Activated CD4-positive, alpha-beta T cell treated with anti-CD3 and anti-CD28 coated beads, Interleukin-10, Interleukin-2, amounts not matched to agents 100 ng/mL and 50 ng/mL, durations not matched to agents 16 hours and 8 hours (primary cell): ENCODE data around the gene MEIS2.

Source experiments
- DNase-seq: peaks from one replicate; pipeline ENCODE4 v3.0.0-alpha.2; 2020

MEIS2 gene

DNA sequence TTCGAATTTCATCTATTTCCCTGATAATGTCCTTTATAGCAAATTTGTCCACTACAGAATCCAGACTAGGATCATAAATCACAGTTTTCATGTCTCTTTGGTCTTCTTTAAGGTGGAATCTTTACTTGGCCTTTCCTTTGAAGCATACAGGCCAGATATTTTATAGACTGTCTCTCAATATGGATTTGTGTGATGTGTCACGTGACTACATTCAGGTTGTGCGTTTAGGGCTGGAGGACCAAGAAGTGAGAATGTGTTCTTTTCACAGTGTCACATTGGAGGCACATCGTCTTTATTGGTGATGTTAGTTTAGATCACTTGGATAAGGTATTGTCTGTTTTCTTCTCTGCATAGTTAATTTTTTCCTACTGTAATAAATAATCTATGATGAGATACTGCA lies 232.9 kb downstream of the MEIS2 start:
- no peak for DNase-seq

DNA sequence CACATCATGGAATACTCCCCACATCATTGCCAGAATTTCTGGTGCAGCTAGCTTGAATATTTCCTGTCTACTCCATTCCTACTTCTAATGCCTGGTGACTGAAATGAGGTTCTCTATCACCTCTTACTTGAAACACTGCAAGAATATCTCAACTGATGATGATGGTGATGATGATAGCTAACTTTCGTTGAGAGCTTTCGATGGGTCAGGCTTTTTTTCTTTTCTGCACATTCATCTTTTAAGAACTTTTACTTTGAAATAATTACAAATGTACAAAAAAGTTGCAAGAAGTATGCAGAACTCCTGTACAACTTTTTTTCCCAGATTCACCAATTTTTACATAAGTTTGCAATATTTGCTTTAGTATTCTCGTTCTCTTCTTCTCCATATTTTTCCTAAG lies 233.5 kb downstream of the MEIS2 start:
- no peak for DNase-seq

DNA sequence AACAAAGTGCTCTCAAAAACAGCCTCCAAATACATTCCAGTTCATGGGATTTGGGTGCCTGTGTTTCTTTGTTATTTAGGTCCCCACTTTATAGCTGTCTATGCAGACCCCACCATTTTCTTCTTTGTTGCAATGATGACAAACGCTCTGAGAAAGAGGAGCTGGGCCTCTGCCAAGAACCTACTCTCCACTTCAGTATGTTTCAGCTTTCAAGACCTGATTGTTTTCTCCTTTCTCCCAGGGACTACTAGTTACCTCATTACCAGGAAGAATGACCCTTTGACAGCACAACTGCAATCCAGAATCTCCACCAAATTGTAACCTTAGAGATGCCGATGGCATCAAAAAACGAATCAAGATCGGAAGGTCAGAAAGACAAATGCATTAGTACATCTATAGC lies 236.8 kb downstream of the MEIS2 start:
- no peak for DNase-seq

DNA sequence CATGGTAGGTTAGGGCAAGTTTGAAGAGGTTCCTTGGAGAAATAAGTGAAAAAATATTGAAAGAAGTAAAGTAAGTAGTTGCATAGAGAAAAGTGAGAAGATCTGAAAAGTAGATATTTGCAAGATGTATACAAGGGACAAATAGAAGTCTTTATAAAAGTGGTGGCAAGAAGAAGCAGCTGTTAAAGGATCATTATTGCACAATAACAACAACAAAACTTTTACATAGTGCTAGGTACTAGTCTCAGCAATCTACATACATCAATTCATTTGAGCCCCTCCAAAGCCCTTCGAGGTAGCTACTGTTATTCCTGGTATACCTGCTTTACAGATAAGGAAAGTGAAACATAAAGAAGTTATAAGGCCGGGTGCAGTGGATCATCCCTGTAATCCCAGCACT lies 239.6 kb downstream of the MEIS2 start:
- no peak for DNase-seq

DNA sequence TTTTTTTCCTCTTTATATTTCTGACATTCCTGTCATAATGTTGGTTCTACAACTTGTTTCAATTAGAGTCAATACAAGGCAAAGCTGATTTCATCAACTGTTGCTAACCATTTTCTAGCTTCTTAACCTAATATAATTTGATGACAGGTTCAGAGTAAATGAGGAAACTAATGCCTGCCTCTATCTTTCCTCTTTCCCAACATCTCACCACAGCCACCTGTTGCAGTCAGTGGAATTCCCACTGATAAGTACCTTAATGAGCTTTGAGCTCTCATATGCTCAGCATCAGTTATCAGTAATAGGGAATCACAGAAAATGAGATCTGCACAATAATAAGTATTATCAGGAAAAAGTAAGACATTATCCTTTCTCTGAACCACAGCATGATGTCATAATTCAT lies 241.9 kb downstream of the MEIS2 start:
- DNase-seq, result no peak

DNA sequence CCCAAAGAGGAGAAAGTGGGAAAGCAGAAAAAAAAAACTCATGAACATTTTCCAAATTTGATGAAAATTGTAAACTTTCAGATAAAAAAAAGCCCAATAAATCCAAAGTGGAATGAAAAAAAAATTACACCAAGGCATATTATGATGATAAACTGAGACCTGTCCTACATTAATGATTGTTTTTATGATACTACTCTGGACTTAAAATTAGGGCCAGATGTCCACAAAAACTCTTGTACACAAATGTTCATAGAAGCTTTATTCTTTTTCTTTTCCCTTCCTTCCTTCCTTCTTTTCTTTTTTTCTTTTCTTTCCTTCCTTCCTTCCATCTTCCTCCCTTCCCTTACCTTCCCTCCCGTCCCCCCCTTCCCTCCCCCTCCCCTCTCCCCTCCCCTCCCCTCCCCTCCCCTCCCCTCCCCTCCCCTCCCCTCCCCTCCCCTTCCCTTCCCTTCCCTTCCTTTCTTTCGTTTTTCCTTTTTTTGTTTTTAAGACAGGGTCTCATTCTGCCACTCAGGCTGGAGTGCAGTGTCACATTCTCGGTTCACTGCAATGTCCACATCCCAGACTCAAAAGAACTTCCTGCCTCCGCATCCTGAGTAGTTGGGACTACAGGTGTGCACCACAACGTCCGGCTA lies 243.9 kb downstream of the MEIS2 start:
- no peak for DNase-seq

DNA sequence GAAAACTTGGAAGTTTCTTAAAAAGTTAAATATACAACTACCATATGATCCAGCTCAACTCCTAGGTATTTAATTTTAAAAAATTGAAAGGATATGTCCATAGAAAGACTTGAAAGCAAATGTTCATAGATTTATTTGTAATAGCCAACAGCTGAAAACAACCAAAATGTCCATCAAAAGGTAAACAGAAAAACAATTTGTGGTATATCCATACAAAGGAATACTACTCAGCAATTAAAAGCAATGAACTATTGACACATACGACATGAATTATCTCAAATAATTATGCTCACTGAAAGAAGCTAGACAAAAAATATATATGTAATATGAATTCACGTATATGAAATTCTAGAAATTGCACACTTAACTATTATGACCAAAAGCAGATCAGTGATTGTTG lies 249.5 kb downstream of the MEIS2 start:
- DNase-seq, result no peak

DNA sequence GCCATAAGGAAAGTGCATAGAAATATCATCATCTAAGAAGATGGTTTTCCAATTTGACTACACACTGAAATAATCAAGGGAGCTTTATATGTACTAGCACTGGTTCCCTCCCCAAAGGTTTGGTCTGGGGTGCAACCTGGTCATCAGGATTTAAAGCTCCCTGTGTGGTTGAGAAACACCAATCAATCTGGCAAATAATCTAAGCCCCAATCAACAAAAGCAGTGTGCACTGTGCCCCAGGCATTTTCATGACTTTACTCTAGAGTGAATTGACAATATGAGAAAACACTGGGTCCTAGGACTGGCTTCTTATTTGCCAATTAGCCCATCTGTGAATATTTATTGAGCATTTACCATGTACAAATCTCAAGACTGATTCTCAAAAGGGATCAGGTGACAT lies 255.1 kb downstream of the MEIS2 start:
- DNase-seq, result no peak

DNA sequence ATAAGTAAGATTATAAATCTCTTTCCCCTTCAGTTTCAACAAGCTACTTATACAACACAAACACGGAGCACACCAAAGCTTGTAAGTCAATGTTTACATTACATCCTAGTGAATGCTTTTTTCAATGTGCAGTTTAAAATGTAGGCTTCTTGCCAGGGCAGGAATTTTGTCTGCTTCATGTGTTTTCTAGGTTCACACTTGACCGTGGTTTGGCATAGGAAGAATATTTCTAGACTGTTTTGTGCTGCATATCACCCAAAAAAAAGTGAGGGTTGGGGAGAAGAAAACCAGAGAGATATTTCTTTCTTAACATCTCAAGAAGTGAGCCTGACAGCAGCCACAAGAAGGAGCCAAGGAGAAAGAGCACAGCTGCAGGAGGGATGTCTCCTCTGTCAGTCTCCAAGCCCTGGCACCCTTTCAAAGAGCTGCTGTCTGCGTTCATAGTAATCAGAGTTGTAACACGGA lies 255.8 kb downstream of the MEIS2 start:
- DNase-seq, result no peak

DNA sequence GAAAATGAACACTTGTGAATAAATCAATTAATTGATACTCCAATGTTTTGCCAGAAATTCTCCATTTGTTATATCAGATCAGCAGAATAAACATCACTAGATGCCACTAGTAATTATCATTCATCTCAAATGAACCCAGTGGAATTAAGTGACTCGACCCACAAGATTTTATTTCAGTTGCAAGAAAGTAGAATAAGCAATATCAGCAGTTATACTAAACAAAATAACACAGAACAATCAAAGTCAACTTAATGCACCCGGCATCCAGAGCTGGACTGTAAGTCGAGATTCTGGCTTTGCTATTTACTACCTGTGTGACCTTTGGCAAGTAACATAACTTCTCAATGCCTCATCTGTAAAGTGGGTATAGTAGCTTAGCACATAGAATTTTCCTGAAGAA lies 256.5 kb downstream of the MEIS2 start:
- no peak for DNase-seq

DNA sequence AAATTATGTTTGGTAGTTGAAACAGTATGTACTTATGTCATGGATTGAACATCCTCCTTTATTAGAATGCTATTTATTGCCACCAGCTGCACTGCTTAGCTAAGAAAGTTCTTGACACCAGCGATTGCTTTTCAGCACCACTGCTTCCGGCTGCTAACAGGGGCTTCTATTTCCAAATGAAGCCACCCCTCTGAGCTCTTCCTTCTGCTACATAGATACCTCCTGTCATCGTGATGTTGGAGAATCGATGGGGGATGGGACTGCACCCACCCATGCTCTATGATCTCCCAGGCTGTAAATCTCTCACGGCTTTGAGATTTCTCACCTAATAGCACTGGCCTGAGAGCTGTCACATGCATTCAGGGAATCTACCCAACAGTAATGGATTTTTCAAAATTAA lies 259.2 kb downstream of the MEIS2 start:
- no peak for DNase-seq
